ENCODE results near the gene AGPAT3. TPM values are rescaled to one million over a fixed set of nuclear protein-coding genes. Genes with fewer than 3 reads are reported as not detected.

The AGPAT3 gene
- total RNA-seq, 1 donor from 2014 or later = 45.4 TPM

- Mint-ChIP-seq H3K9me3 (ENCODE audit: low read depth) (no peaks in the 10 kb centered on the region), H3K27me3 (ENCODE audit: low read depth) (no peaks in the 10 kb centered on the region), H3K4me3 (ENCODE audit: unreplicated experiment) (no peak overlapping the region), H3K4me1 (ENCODE audit: low read depth) (peaks cover 54% of the 10 kb centered on the region), H3K27ac (ENCODE audit: unreplicated experiment) (peak overlapping the region; percentile 7), H3K36me3 (ENCODE audit: low read depth) (no peaks in the 10 kb centered on the region)
- TF ChIP-seq CTCF (IDR thresholded peaks at IDR 0.05) = no peak
- no peak for DNase-seq (ENCODE audit: low spot score)
These were observed 156.0 kb downstream of the AGPAT3 start for GRCh38 chr21:44021064-44021463.

GRCh38 chr21:44024257-44024656 is 159.2 kb downstream of the AGPAT3 start:
- no peak for DNase-seq (ENCODE audit: low spot score)
- H3K9me3 Mint-ChIP-seq (ENCODE audit: low read depth) = no peaks in the 10 kb centered on the region
- H3K4me1 Mint-ChIP-seq (ENCODE audit: low read depth) = peaks cover 49% of the 10 kb centered on the region
- H3K4me3 Mint-ChIP-seq (ENCODE audit: unreplicated experiment) = no peak overlapping the region
- H3K27me3 Mint-ChIP-seq (ENCODE audit: low read depth) = no peaks in the 10 kb centered on the region
- no peaks in the 10 kb centered on the region for H3K36me3 Mint-ChIP-seq (ENCODE audit: low read depth)
- no peak for TF ChIP-seq CTCF (IDR thresholded peaks at IDR 0.05)
- no peak overlapping the region for H3K27ac Mint-ChIP-seq (ENCODE audit: unreplicated experiment)

GRCh38 chr21:44024887-44025353 is 159.9 kb downstream of the AGPAT3 start:
- no peak for DNase-seq (ENCODE audit: low spot score)
- H3K4me3 Mint-ChIP-seq (ENCODE audit: unreplicated experiment) = no peak overlapping the region
- H3K27me3 Mint-ChIP-seq (ENCODE audit: low read depth) = no peaks in the 10 kb centered on the region
- H3K4me1 Mint-ChIP-seq (ENCODE audit: low read depth) = peaks cover 47% of the 10 kb centered on the region
- no peak for TF ChIP-seq CTCF (IDR thresholded peaks at IDR 0.05)
- no peaks in the 10 kb centered on the region for H3K36me3 Mint-ChIP-seq (ENCODE audit: low read depth)
- H3K9me3 Mint-ChIP-seq (ENCODE audit: low read depth) = no peaks in the 10 kb centered on the region
- peak overlapping the region; percentile 94 for H3K27ac Mint-ChIP-seq (ENCODE audit: unreplicated experiment)

- DNase-seq (ENCODE audit: low spot score) = no peak
- Mint-ChIP-seq H3K4me1 (ENCODE audit: low read depth) (peaks cover 39% of the 10 kb centered on the region), H3K36me3 (ENCODE audit: low read depth) (no peaks in the 10 kb centered on the region), H3K27me3 (ENCODE audit: low read depth) (no peaks in the 10 kb centered on the region), H3K27ac (ENCODE audit: unreplicated experiment) (peak overlapping the region; percentile 39), H3K9me3 (ENCODE audit: low read depth) (no peaks in the 10 kb centered on the region), H3K4me3 (ENCODE audit: unreplicated experiment) (no peak overlapping the region)
- TF ChIP-seq CTCF (IDR thresholded peaks at IDR 0.05) = no peak
These were observed 162.7 kb downstream of the AGPAT3 start for GRCh38 chr21:44027607-44028286.

DNA sequence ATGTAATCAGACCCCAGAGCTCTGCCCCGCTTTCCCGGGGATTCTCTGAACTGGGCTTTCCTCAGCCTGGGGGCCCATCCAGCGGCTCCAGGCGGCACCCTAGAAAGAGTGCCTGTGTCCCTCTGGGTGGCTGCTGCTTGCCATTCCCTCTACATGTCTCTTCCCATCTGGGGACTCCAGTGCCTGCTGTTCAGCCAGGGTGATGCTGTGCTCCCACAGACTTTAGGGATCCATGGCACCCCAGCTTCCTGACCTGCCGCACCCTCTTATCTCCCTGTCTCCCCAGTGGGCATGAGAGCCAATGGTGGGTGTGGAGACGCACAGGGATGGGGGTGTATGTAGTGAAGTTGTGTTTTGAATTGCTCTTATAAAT is 163.2 kb downstream of the AGPAT3 start:
- no peak for DNase-seq (ENCODE audit: low spot score)
- Mint-ChIP-seq H3K27me3 (ENCODE audit: low read depth) (no peaks in the 10 kb centered on the region), H3K4me1 (ENCODE audit: low read depth) (peaks cover 38% of the 10 kb centered on the region), H3K27ac (ENCODE audit: unreplicated experiment) (no peak overlapping the region), H3K9me3 (ENCODE audit: low read depth) (no peaks in the 10 kb centered on the region), H3K4me3 (ENCODE audit: unreplicated experiment) (no peak overlapping the region), H3K36me3 (ENCODE audit: low read depth) (peaks cover 2% of the 10 kb centered on the region)
- TF ChIP-seq CTCF (IDR thresholded peaks at IDR 0.05) = no peak
